Activated naive CD4-positive, alpha-beta T cell treated with anti-CD3 and anti-CD28 coated beads, Interleukin-2, amount 50 U/mL, for 16 hours (primary cell): ENCODE measurements around the gene CYP46A1.

Experiments used
- DNase-seq: peaks from one replicate; pipeline ENCODE4 v3.0.0-alpha.2; 2020

CYP46A1 gene

GRCh38 chr14:99674776-99675381, 9.2 kb upstream of the CYP46A1 start:
- no peak for DNase-seq

GRCh38 chr14:99675382-99675835, 8.7 kb upstream of the CYP46A1 start:
- DNase-seq: no peak

- no peak for DNase-seq
These were observed 8.1 kb upstream of the CYP46A1 start for GRCh38 chr14:99675951-99676350.

GRCh38 chr14:99676657-99677056, 7.4 kb upstream of the CYP46A1 start:
- DNase-seq: no peak

GRCh38 chr14:99677231-99678140, 6.6 kb upstream of the CYP46A1 start:
- no peak for DNase-seq

- DNase-seq: no peak
These were observed 5.9 kb upstream of the CYP46A1 start for GRCh38 chr14:99678198-99678597.

- DNase-seq: no peak
These were observed 5.0 kb upstream of the CYP46A1 start for GRCh38 chr14:99679111-99679510.

GRCh38 chr14:99679543-99679942, 4.6 kb upstream of the CYP46A1 start:
- no peak for DNase-seq

GRCh38 chr14:99679996-99680395, 4.1 kb upstream of the CYP46A1 start:
- DNase-seq: no peak

- no peak for DNase-seq
These were observed 2.8 kb upstream of the CYP46A1 start for GRCh38 chr14:99681101-99681831.

GRCh38 chr14:99681832-99682148, 2.3 kb upstream of the CYP46A1 start:
- DNase-seq: no peak

- peak; percentile 85 for DNase-seq
These were observed 1.1 kb upstream of the CYP46A1 start for GRCh38 chr14:99682809-99683618.

GRCh38 chr14:99684410-99684934, 374 bp downstream of the CYP46A1 start:
- no peak for DNase-seq

GRCh38 chr14:99685151-99685591, 1.1 kb downstream of the CYP46A1 start:
- DNase-seq: no peak

GRCh38 chr14:99685596-99685995, 1.5 kb downstream of the CYP46A1 start:
- no peak for DNase-seq

- DNase-seq: no peak
These were observed 2.6 kb downstream of the CYP46A1 start for GRCh38 chr14:99686557-99687283.

- peak; percentile 36 for DNase-seq
These were observed 3.4 kb downstream of the CYP46A1 start for GRCh38 chr14:99687284-99688209.

GRCh38 chr14:99688210-99688581, 4.1 kb downstream of the CYP46A1 start:
- DNase-seq: no peak

- no peak for DNase-seq
These were observed 4.5 kb downstream of the CYP46A1 start for GRCh38 chr14:99688629-99689028.
